Measurements from ENCODE around the gene TMCO4. TPM values are rescaled to one million over a fixed set of nuclear protein-coding genes. Genes with fewer than 3 reads are reported as not detected.

TMCO4 gene
- total RNA-seq, 4 donors from 2014 or later, result 19.0 to 26.6 (median 20.7) TPM

DNA sequence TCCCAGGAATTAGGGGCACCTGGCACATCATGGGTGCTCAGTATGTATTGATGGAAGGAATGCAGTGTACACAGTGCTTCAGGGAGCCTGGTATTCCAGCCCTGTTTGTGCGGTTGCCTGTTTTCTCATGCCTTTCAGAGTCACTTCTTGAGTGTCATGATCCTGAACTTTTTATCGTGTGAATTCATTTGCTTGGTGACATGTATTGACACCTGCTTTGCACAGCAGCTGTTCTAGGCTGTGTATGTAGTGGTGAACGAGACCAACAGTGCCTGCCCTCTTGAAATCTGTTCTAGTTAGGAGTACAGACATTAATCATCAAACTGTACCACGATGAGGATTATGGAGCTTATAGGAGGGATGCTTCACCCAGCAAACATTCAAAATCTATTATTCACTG, 128.9 kb downstream of the TMCO4 start:
- DNase-seq (ENCODE audit: low spot score), result no peak
- TF ChIP-seq, protein P1, sequence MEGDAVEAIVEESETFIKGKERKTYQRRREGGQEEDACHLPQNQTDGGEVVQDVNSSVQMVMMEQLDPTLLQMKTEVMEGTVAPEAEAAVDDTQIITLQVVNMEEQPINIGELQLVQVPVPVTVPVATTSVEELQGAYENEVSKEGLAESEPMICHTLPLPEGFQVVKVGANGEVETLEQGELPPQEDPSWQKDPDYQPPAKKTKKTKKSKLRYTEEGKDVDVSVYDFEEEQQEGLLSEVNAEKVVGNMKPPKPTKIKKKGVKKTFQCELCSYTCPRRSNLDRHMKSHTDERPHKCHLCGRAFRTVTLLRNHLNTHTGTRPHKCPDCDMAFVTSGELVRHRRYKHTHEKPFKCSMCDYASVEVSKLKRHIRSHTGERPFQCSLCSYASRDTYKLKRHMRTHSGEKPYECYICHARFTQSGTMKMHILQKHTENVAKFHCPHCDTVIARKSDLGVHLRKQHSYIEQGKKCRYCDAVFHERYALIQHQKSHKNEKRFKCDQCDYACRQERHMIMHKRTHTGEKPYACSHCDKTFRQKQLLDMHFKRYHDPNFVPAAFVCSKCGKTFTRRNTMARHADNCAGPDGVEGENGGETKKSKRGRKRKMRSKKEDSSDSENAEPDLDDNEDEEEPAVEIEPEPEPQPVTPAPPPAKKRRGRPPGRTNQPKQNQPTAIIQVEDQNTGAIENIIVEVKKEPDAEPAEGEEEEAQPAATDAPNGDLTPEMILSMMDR (IDR thresholded peaks at IDR 0.05), result no peak
- ATAC-seq (ENCODE audit: low FRiP score), result no peak

DNA sequence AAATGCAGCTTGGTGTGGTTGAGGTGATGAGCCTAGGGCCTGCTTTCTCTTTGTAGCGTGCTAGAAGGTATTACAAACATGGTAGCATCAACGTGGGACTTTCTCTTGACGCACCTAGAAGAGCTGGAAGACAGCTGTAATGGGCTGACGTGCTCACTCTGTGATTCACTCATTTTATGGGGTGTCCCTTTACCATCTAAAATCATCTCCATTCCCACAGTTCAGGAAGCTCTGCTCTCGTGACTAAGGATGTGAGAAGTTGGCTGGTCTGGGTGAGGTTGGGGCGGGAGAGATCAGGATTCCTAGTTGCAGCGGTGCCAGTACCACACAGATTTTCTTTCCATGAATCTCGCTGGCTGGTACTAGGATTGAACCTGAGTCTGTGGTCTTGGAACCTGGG, 130.8 kb downstream of the TMCO4 start:
- DNase-seq (ENCODE audit: low spot score), result no peak
- no peak for ATAC-seq (ENCODE audit: low FRiP score)
- TF ChIP-seq, protein P1 (IDR thresholded peaks at IDR 0.05), result no peak

DNA sequence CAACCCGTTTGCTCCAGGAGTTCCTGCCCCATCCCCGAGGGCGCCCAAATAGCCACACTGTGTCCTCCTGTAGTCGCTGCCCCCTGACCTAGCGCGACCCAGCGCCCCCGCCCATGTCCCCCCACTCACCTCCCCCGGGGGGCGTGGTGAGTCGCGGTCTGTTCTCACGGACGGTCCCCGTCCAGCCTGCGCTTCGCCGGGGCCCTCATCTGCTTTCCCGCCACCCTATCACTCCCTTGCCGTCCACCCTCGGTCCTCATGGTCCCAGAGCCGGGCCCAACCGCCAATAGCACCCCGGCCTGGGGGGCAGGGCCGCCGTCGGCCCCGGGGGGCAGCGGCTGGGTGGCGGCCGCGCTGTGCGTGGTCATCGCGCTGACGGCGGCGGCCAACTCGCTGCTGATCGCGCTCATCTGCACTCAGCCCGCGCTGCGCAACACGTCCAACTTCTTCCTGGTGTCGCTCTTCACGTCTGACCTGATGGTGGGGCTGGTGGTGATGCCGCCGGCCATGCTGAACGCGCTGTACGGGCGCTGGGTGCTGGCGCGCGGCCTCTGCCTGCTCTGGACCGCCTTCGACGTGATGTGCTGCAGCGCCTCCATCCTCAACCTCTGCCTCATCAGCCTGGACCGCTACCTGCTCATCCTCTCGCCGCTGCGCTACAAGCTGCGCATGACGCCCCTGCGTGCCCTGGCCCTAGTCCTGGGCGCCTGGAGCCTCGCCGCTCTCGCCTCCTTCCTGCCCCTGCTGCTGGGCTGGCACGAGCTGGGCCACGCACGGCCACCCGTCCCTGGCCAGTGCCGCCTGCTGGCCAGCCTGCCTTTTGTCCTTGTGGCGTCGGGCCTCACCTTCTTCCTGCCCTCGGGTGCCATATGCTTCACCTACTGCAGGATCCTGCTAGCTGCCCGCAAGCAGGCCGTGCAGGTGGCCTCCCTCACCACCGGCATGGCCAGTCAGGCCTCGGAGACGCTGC, 133.9 kb downstream of the TMCO4 start:
- DNase-seq (ENCODE audit: low spot score), result no peak
- TF ChIP-seq, protein P1 (IDR thresholded peaks at IDR 0.05), result no peak
- ATAC-seq (ENCODE audit: low FRiP score), result no peak

DNA sequence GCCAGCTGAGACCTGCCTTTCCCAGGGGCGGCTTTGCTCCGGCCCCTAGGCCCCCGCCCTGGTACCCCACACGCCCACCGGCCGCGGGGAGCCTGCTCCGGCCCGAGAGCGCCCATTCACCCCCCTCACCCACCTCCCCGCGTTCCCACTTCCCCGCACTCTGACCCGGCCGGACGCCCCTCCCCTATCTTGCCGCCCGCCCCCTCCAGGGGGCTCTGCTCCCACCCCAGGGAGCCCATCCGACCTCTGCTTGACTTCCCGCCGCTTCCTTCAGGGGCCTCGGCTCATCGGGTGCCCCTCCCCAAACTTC, 134.6 kb downstream of the TMCO4 start:
- TF ChIP-seq, protein P1 (IDR thresholded peaks at IDR 0.05), result no peak
- DNase-seq (ENCODE audit: low spot score) (no peak), ATAC-seq (ENCODE audit: low FRiP score) (no peak)

DNA sequence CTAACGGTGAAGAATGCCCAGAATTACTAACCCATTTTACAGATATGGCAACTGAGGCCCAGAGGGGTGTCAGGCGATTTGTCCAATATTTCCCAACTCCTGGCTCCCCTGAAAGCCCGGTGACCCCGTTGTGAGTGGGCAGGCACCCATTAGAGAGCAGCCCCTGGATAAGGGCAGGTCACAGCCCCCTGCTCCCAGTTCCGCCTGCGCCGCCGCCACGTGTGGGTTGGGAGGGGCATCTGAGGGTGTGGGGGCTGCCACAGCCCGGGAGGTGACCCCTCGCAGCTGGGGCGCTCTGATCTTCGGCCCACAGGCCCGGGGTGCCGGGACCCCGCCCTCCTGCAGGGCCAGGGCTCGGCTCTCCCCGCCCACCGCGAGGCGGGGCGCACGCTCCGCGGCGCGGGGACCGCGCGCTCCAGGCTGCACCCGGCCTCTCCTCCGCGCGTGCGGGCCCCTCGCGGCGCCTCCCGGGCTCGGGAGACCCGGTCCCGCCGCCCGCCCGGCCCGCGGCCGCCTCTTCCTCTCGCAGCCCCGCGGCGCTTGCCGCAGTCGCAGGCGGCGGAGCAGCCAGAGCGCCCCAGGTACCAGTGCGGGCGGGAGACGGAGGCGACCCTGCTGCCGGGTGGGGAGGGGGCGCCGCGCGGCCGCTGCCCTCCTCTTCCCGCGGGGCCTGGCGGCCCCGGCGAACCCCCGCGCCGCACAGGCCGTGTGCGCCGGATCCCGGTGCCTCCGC, 135.1 kb downstream of the TMCO4 start, which contains the start of gene HTR6:
HTR6 (plus strand) TSS at position 423 of the 733 bp plus-strand sequence. CDS start 879 bp downstream, outside the sequence.
- DNase-seq (ENCODE audit: low spot score) (no peak), ATAC-seq (ENCODE audit: low FRiP score) (no peak)
- TF ChIP-seq, protein P1 (IDR thresholded peaks at IDR 0.05), result no peak

DNA sequence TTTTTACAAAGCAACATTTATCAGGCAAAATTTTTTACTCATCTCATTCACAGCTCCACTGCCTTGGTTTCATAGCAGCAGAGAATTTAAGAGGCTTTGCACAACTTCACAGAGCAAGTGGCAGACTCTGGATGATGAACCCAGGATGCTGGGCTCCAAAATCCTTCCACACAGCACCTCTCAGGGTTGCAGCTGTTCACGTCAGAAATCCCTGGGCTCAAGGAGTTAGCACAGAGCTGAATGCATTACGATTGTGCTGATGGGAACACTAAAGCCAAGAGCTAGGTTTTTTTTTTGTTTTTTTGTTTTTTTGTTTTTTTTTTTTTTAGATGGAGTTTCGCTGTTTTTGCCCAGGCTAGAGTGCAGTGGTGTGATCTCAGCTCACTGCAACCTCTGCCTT, 137.4 kb downstream of the TMCO4 start:
- DNase-seq (ENCODE audit: low spot score) (no peak), ATAC-seq (ENCODE audit: low FRiP score) (no peak)
- TF ChIP-seq, protein P1 (IDR thresholded peaks at IDR 0.05), result no peak
